K562 (cell line): ENCODE results near the gene PLEKHA6. TPM values are rescaled to one million over a fixed set of nuclear protein-coding genes. Genes with fewer than 3 reads are reported as not detected.

Source experiments
- ATAC-seq: fragments of 200-7000 bp; cut with Tn5 transposase; 3 replicates; pipeline ENCODE4 v1.9.1; 2020; ENCODE audit warnings: moderate library complexity
- BruUV-seq: library from RNA; stranded (reverse); fragments of 400-500 nt; replicated peaks from 2 replicates; lab custom pipeline; 2021; lab: Mats Ljungman, UMichigan
- CTCF ChIA-PET: fragments of 300-600 bp; formaldehyde crosslinking; extraction: SDS; loops from one replicate; lab custom pipeline; 2021; ENCODE audit warnings: low intra/inter-chr PET ratio; lab: Yijun Ruan, JAX
- POLR2A ChIA-PET: fragments of 300-600, 350-650 bp; sonication (Branson Sonifier 250); formaldehyde crosslinking; extraction: SDS; loops from one replicate; lab custom pipeline; 2021; ENCODE audit warnings: antibody characterized with exemption, inconsistent platforms; lab: Yijun Ruan, JAX
- DNase-seq, 4 experiments: peaks; one replicate each; pipeline versions ENCODE4 v3.0.0 to v3.0.0-alpha.2; 2011 to 2018; ENCODE audit warnings: low spot score in 3 of 4, mixed read lengths in 3 of 4; ENCODE audit errors: extremely low read depth in 1 of 4
- FAIRE-seq: peaks from 2 replicates; lab custom pipeline; 2011; peaks lifted over from hg19 to GRCh38; lab: Jason Lieb, UNC
- H2AFZ ChIP-seq: 2 replicates; pipeline ENCODE4 v1.6.0; 2011; ENCODE audit warnings: low read depth, low read length, control low read depth, inconsistent platforms
- H3K27ac ChIP-seq: fragments of 200-600 bp; 3 replicates; pipeline ENCODE4 v1.8.0; 2011; ENCODE audit warnings: low read depth, mild to moderate bottlenecking, control low read depth, inconsistent platforms, low read length, moderate library complexity, mixed read lengths; ENCODE audit errors: extremely low read depth
- H3K27me3 ChIP-seq, 2 experiments: fragments of 300-600 bp in 1 of 2; 2 replicates in 1 of 2; 3 replicates in 1 of 2; pipeline versions ENCODE4 v1.6.0 to v1.8.0; 2011; ENCODE audit warnings: inconsistent platforms in 2 of 2, low read length in 2 of 2, mild to moderate bottlenecking in 1 of 2, mixed read lengths in 1 of 2, moderate library complexity in 1 of 2; ENCODE audit not compliant: control insufficient read depth in 2 of 2, insufficient read depth in 2 of 2
- H3K36me3 ChIP-seq: fragments of 300-600 bp; 3 replicates; pipeline ENCODE4 v1.8.0; 2011; ENCODE audit warnings: mild to moderate bottlenecking, low read length, inconsistent platforms; ENCODE audit not compliant: control insufficient read depth, insufficient read depth
- H3K4me1 ChIP-seq, 2 experiments: fragments of 200-600 bp in 1 of 2; replicated peaks in 1 of 2; 2 replicates in 1 of 2; 3 replicates in 1 of 2; pipeline versions ENCODE4 v1.5.1 to v1.8.0; 2011; ENCODE audit warnings: inconsistent platforms in 2 of 2, low read length in 2 of 2, mild to moderate bottlenecking in 1 of 2, mixed read lengths in 1 of 2, moderate library complexity in 1 of 2; ENCODE audit not compliant: control insufficient read depth in 2 of 2, insufficient read depth in 2 of 2
- H3K4me2 ChIP-seq: 2 replicates; pipeline ENCODE4 v1.6.1; 2011; ENCODE audit warnings: low read length, control low read depth, inconsistent platforms, mixed read lengths; ENCODE audit not compliant: insufficient read depth
- H3K4me3 ChIP-seq: fragments of 200-600 bp; sonication (generic), shearing (Covaris generic); 2 replicates; pipeline ENCODE4 v1.5.1; 2016; ENCODE audit warnings: control low read depth, inconsistent platforms
- H3K79me2 ChIP-seq: fragments of 200-600 bp; 3 replicates; pipeline ENCODE4 v1.8.0; 2011; ENCODE audit warnings: low read length, inconsistent platforms; ENCODE audit not compliant: control insufficient read depth, insufficient read depth
- H3K9ac ChIP-seq, 2 experiments: 2 replicates each; pipeline versions ENCODE4 v1.6.0 to v1.6.1; 2011; ENCODE audit warnings: low read depth in 2 of 2, low read length in 2 of 2, control low read depth in 1 of 2, inconsistent platforms in 1 of 2, mild to moderate bottlenecking in 1 of 2, mixed read lengths in 1 of 2; ENCODE audit not compliant: insufficient read depth in 1 of 2
- H3K9me1 ChIP-seq: one replicate; pipeline ENCODE4 v1.6.0; 2011; ENCODE audit warnings: inconsistent platforms, mild to moderate bottlenecking, low read length, moderate library complexity; ENCODE audit not compliant: control insufficient read depth, insufficient read depth
- H3K9me3 ChIP-seq: replicated peaks from 2 replicates; pipeline ENCODE4 v1.5.1; 2011; ENCODE audit warnings: low read depth, low read length, inconsistent platforms; ENCODE audit not compliant: control insufficient read depth, insufficient read depth
- H4K20me1 ChIP-seq: replicated peaks from 2 replicates; pipeline ENCODE4 v1.6.1; 2011; ENCODE audit warnings: low read length, inconsistent platforms, mixed read lengths; ENCODE audit not compliant: control insufficient read depth, insufficient read depth
- ARHGAP35 ChIP-seq: fragments of 450-650 bp; IDR thresholded peaks from 2 replicates; pipeline ENCODE4 v1.6.1; 2018; ENCODE audit not compliant: partially characterized antibody
- CHD2 ChIP-seq: IDR thresholded peaks from 2 replicates; pipeline ENCODE4 v1.6.1; 2011; ENCODE audit warnings: low read depth, low read length
- SMAD2 ChIP-seq: fragments of 150-350 bp; IDR thresholded peaks from 2 replicates; pipeline ENCODE4 v1.6.1; 2014; ENCODE audit warnings: low read depth, mild to moderate bottlenecking, low read length
- SMARCC2 ChIP-seq: fragments of 450-650 bp; IDR thresholded peaks from 2 replicates; pipeline ENCODE4 v1.6.1; 2017; ENCODE audit warnings: antibody characterized with exemption, moderate library complexity, mild to moderate bottlenecking, low read depth
- STAT5A ChIP-seq: IDR thresholded peaks from 2 replicates; pipeline ENCODE4 v1.6.1; 2012; ENCODE audit warnings: low read length, inconsistent platforms, borderline replicate concordance
- WGBS: fragments of 100-300 bp; shearing (Covaris generic); methylation state at CpG from one replicate; pipeline ENCODE4 v1.1.6; 2016; ENCODE audit warnings: low coverage, mixed read lengths; ENCODE audit not compliant: insufficient coverage; ENCODE audit errors: missing lambda C conversion rate; 5-methylcytosine and 5-hydroxymethylcytosine counted together
- in situ Hi-C: fragments of 300-500 bp; cut with MboI; formaldehyde crosslinking; loops from 4 replicates; pipeline ENCODE4 v1.15.0; 2018; ENCODE audit warnings: inconsistent platforms, mixed read lengths
- intact Hi-C: fragments of 100-400 bp; cut with micrococcal nuclease; formaldehyde crosslinking; loops from 2 replicates; pipeline ENCODE4 v1.14.2; 2022
- polyA plus RNA-seq, 8 experiments: library from polyadenylated mRNA; depleted of rRNA in 4 of 8; stranded (reverse) in 5 of 8; unstranded in 3 of 8; fragments of >200 nt; fragmentation: Nextera tagmentation in 2 of 8; fragmentation: Illumina TruSeq in 1 of 8; extraction: Ambion mirVana in 2 of 8; extraction: Trizol in 1 of 8; gene quantifications; 2 replicates each; pipeline versions ENCODE4 v1.2.1 to v1.2.3, GENCODE V29; 2011 to 2014; ENCODE audit warnings: inconsistent platforms in 1 of 8, missing spikeins in 1 of 8
- total RNA-seq, 7 experiments: library from RNA; depleted of rRNA in 6 of 7; stranded (reverse); fragments of >200 nt in 6 of 7; fragmentation: Illumina TruSeq in 2 of 7; extraction: Trizol in 2 of 7; gene quantifications; 2 replicates each; pipeline versions ENCODE4 v1.2.1 to v1.2.3, GENCODE V29; 2011 to 2021; ENCODE audit warnings: low replicate concordance in 1 of 7
- TF ChIP-seq, protein P1 (sequence below): sonication (generic); formaldehyde crosslinking; IDR thresholded peaks from 2 replicates; pipeline ENCODE4 v1.8.1; 2023; ENCODE audit warnings: mild to moderate bottlenecking, missing genetic modification reagents

PLEKHA6 gene
- total and polyA plus RNA-seq, 9 of the 15 experiments (the other 6 are each of a cell fraction or from before 2014, with no cell fraction given): under 0.01 to 0.33 (median 0.01) TPM; not detected in 4

DNA sequence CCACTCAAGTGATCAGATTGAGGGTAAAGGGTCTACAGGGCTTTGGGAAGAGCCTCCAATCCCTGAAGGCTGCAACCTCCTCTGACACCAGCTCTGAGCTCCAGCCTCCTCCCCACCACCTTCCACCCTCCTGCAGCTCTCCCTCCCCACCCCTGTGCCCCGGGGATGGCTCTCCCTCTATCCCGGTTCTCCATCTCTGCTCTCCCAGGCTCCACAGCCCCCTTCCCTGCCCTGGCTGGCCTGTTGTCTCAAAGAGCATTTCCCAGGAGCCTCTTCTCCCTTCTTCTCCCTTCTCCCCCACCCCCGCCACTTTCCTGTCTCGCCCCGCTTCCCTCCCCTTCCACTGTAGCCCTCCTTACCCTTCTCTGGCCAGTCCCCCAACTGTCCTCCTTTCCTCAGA, 1.1 kb downstream of the PLEKHA6 start:
- H3K9ac ChIP-seq: no peak overlapping the region
- CTCF ChIA-PET: no interaction called here
- FAIRE-seq: no peak
- in situ Hi-C loops (no loop called here), intact Hi-C loops (no loop called here)
- DNase-seq: no peak
- no peaks in the 10 kb centered on the region for H3K9me3 ChIP-seq
- H4K20me1 ChIP-seq: no peaks in the 10 kb centered on the region
- no peaks in the 10 kb centered on the region for H3K9me1 ChIP-seq
- TF ChIP-seq STAT5A (no peak), SMARCC2 (no peak), ARHGAP35 (no peak), CHD2 (no peak), SMAD2 (no peak)
- TF ChIP-seq, protein P1, sequence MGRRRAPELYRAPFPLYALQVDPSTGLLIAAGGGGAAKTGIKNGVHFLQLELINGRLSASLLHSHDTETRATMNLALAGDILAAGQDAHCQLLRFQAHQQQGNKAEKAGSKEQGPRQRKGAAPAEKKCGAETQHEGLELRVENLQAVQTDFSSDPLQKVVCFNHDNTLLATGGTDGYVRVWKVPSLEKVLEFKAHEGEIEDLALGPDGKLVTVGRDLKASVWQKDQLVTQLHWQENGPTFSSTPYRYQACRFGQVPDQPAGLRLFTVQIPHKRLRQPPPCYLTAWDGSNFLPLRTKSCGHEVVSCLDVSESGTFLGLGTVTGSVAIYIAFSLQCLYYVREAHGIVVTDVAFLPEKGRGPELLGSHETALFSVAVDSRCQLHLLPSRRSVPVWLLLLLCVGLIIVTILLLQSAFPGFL (CRISPR knock-in tag): no peak
- BruUV-seq: no TSS peak
- H2AFZ ChIP-seq: no peak overlapping the region
- H3K4me1 ChIP-seq: peaks cover 28 to 30% of the 10 kb centered on the region in 2 experiments
- POLR2A ChIA-PET: no interaction called here
- no peak overlapping the region for H3K4me2 ChIP-seq
- no peak for ATAC-seq
- peaks cover 11 to 29% of the 10 kb centered on the region in 2 experiments; a peak in 3 of 5 replicates for H3K27me3 ChIP-seq
- no peak overlapping the region for H3K4me3 ChIP-seq
- H3K79me2 ChIP-seq: no peaks in the 10 kb centered on the region
- no peak overlapping the region for H3K27ac ChIP-seq
- no peaks in the 10 kb centered on the region for H3K36me3 ChIP-seq
- 0% methylated on average over 1 of the region's 5 CpGs for WGBS
